K562 (cell line): Measurements from ENCODE around the gene ACLY. TPM values are rescaled to one million over a fixed set of nuclear protein-coding genes. Genes with fewer than 3 reads are reported as not detected.
A peak's percentile ranks its signal among the peaks of the same experiment; 100 is the strongest.

Source experiments
- ARID2 ChIP-seq: fragments of 450-650 bp; IDR thresholded peaks from 2 replicates; pipeline ENCODE4 v1.6.1; 2017; ENCODE audit warnings: antibody characterized with exemption, mild to moderate bottlenecking
- CHD4 ChIP-seq: fragments of 200-600 bp; sonication (generic); IDR thresholded peaks from 3 replicates; pipeline ENCODE4 v1.6.1; 2012; ENCODE audit warnings: low read depth, mild to moderate bottlenecking, mixed read lengths, low read length, inconsistent platforms; ENCODE audit not compliant: insufficient read depth, insufficient replicate concordance, poor library complexity, severe bottlenecking
- CREM ChIP-seq: IDR thresholded peaks from 2 replicates; pipeline ENCODE4 v1.6.1; 2014; ENCODE audit warnings: antibody characterized with exemption, low read depth
- CTBP1 ChIP-seq: fragments of 450-650 bp; IDR thresholded peaks from 2 replicates; pipeline ENCODE4 v1.6.1; 2016; ENCODE audit warnings: borderline replicate concordance
- ETV5 ChIP-seq: sonication (generic); formaldehyde crosslinking; IDR thresholded peaks from 2 replicates; pipeline ENCODE4 v1.4.0; 2020; ENCODE audit warnings: low read depth, mild to moderate bottlenecking, missing genetic modification reagents
- FUS ChIP-seq: fragments of 200-400 bp; formaldehyde crosslinking; optimal IDR thresholded peaks from 2 replicates; pipeline ENCODE3; 2017; ENCODE audit warnings: low read depth, low read length
- GATAD2A ChIP-seq: fragments of 450-650 bp; IDR thresholded peaks from 2 replicates; pipeline ENCODE4 v1.6.1; 2017
- GTF2B ChIP-seq: IDR thresholded peaks from 2 replicates; pipeline ENCODE4 v1.6.1; 2011; ENCODE audit not compliant: insufficient read length; ENCODE audit errors: extremely low read depth
- HNRNPLL ChIP-seq: fragments of 200-400 bp; formaldehyde crosslinking; IDR thresholded peaks from 2 replicates; pipeline ENCODE4 v1.6.1; 2017; ENCODE audit warnings: low read length, low read depth, mild to moderate bottlenecking; ENCODE audit not compliant: poor library complexity, severe bottlenecking
- MEIS2 ChIP-seq: fragments of 450-650 bp; IDR thresholded peaks from 2 replicates; pipeline ENCODE4 v1.6.1; 2014; ENCODE audit warnings: mild to moderate bottlenecking; ENCODE audit not compliant: partially characterized antibody
- NCOA1 ChIP-seq: fragments of 450-650 bp; IDR thresholded peaks from 2 replicates; pipeline ENCODE4 v1.6.1; 2016; ENCODE audit warnings: low read depth
- NR2C2 ChIP-seq, 2 experiments: fragments of 200-800 bp in 1 of 2; sonication (Bioruptor generic) in 1 of 2; sonication (generic) in 1 of 2; formaldehyde crosslinking in 1 of 2; IDR thresholded peaks; 2 replicates each; pipeline versions ENCODE4 v1.6.1 to v1.8.0; 2016 to 2022; ENCODE audit warnings: mild to moderate bottlenecking in 1 of 2, missing compliant biosample characterization in 1 of 2, missing genetic modification characterization in 1 of 2, missing genetic modification reagents in 1 of 2
- PHF21A ChIP-seq: fragments of 450-650 bp; IDR thresholded peaks from 2 replicates; pipeline ENCODE4 v1.6.1; 2017; ENCODE audit warnings: low read depth, borderline replicate concordance
- PHTF2 ChIP-seq: fragments of 250-450 bp; sonication (Bioruptor Pico); IDR thresholded peaks from 2 replicates; pipeline ENCODE4 v1.5.0; 2021; ENCODE audit warnings: mild to moderate bottlenecking
- PKNOX1 ChIP-seq: fragments of 450-650 bp; IDR thresholded peaks from 2 replicates; pipeline ENCODE4 v1.6.1; 2016
- PREB ChIP-seq: sonication (generic); formaldehyde crosslinking; IDR thresholded peaks from 2 replicates; pipeline ENCODE4 v1.8.1; 2023; ENCODE audit warnings: mild to moderate bottlenecking, missing genetic modification reagents
- SAFB ChIP-seq: fragments of 200-400 bp; formaldehyde crosslinking; IDR thresholded peaks from 2 replicates; pipeline ENCODE4 v1.6.1; 2017; ENCODE audit warnings: low read depth, low read length, borderline replicate concordance
- SMC3 ChIP-seq: conservative IDR thresholded peaks from 2 replicates; pipeline ENCODE4 v1.6.1; 2011; ENCODE audit warnings: low read depth, low read length, improper control_type of control experiment; ENCODE audit not compliant: insufficient read depth
- SREBF2 ChIP-seq: sonication (generic); formaldehyde crosslinking; IDR thresholded peaks from 2 replicates; pipeline ENCODE4 v1.4.0; 2020; ENCODE audit warnings: mild to moderate bottlenecking, missing genetic modification reagents
- USF1 ChIP-seq: sonication (generic); formaldehyde crosslinking; IDR thresholded peaks from 2 replicates; pipeline ENCODE4 v1.9.0; 2022; ENCODE audit warnings: mild to moderate bottlenecking, missing genetic modification reagents
- ZBTB7A ChIP-seq: IDR thresholded peaks from 2 replicates; pipeline ENCODE4 v1.6.1; 2011; ENCODE audit warnings: low read depth, mild to moderate bottlenecking, low read length, moderate library complexity, borderline replicate concordance; ENCODE audit not compliant: control insufficient read depth
- ZEB2 ChIP-seq: fragments of 450-650 bp; IDR thresholded peaks from 2 replicates; pipeline ENCODE4 v1.6.1; 2016
- ZNF140 ChIP-seq: fragments of 250-450 bp; sonication (Bioruptor Pico); IDR thresholded peaks from 2 replicates; pipeline ENCODE4 v1.8.0; 2021; ENCODE audit warnings: moderate library complexity, mild to moderate bottlenecking, inconsistent platforms
- ZNF347 ChIP-seq: fragments of 450-650 bp; formaldehyde crosslinking; IDR thresholded peaks from 2 replicates; pipeline ENCODE4 v1.4.0; 2020; ENCODE audit warnings: low read depth, mild to moderate bottlenecking, moderate library complexity
- polyA plus RNA-seq, 8 experiments: library from polyadenylated mRNA; depleted of rRNA in 4 of 8; stranded (reverse) in 5 of 8; unstranded in 3 of 8; fragments of >200 nt; fragmentation: Nextera tagmentation in 2 of 8; fragmentation: Illumina TruSeq in 1 of 8; extraction: Ambion mirVana in 2 of 8; extraction: Trizol in 1 of 8; gene quantifications; 2 replicates each; pipeline versions ENCODE4 v1.2.1 to v1.2.3, GENCODE V29; 2011 to 2014; ENCODE audit warnings: inconsistent platforms in 1 of 8, missing spikeins in 1 of 8
- total RNA-seq, 7 experiments: library from RNA; depleted of rRNA in 6 of 7; stranded (reverse); fragments of >200 nt in 6 of 7; fragmentation: Illumina TruSeq in 2 of 7; extraction: Trizol in 2 of 7; gene quantifications; 2 replicates each; pipeline versions ENCODE4 v1.2.1 to v1.2.3, GENCODE V29; 2011 to 2021; ENCODE audit warnings: low replicate concordance in 1 of 7

The ACLY gene
- total and polyA plus RNA-seq, 9 of the 15 experiments (the other 6 are each of a cell fraction or from before 2014, with no cell fraction given): 42.9 to 280 (median 125) TPM

- no peak for TF ChIP-seq USF1 (CRISPR knock-in tag)
- TF ChIP-seq PHTF2: no peak
- TF ChIP-seq FUS: peak; percentile 34
- TF ChIP-seq SAFB: peak; percentile 20; the same call in 1 of the 2 replicates
- TF ChIP-seq ZEB2: no peak
- peak; percentile 21; the same call in 1 of the 2 replicates for TF ChIP-seq ETV5 (CRISPR knock-in tag)
- no peak for TF ChIP-seq ZNF140 (CRISPR knock-in tag)
- no peak for TF ChIP-seq CTBP1
- no peak for TF ChIP-seq NCOA1
- TF ChIP-seq GATAD2A: no peak
- no peak for TF ChIP-seq PKNOX1
- TF ChIP-seq PREB (CRISPR knock-in tag): no peak
- no peak for TF ChIP-seq ZNF347 (CRISPR knock-in tag)
- TF ChIP-seq MEIS2: no peak
- TF ChIP-seq CREM: peak; percentile 68
- no peak for TF ChIP-seq PHF21A
- no peak for TF ChIP-seq CHD4
- no peak for TF ChIP-seq GTF2B
- TF ChIP-seq ARID2: no peak
- no peak for TF ChIP-seq ZBTB7A
- TF ChIP-seq SREBF2 (CRISPR knock-in tag): 0 out of 2 replicates have a peak, but pooled peaks have one; percentile 72
- no peak for TF ChIP-seq SMC3
- no peak for TF ChIP-seq NR2C2 (CRISPR knock-in tag; IDR thresholded peaks at IDR 0.05)
- peak; percentile 47; the same call in 1 of the 2 replicates for TF ChIP-seq NR2C2 (tag; IDR thresholded peaks at IDR 0.05)
- TF ChIP-seq HNRNPLL: peak; percentile 46
Measured at GRCh38 chr17:41918314-41919164, at the start of gene ACLY (continued).
